Breast epithelium (tissue), 3 donors: ENCODE results near the gene KDM5B.

ENCODE experiments used
- CTCF ChIP-seq, 3 donors: fragments of 450-650 bp; IDR thresholded peaks; one replicate each; pipeline ENCODE4 v1.5.1; 2016 to 2017; ENCODE audit warnings: antibody characterized with exemption in 3 of 3, mild to moderate bottlenecking in 3 of 3, moderate library complexity in 3 of 3
- POLR2A ChIP-seq: fragments of 450-650 bp; IDR thresholded peaks from one replicate; pipeline ENCODE4 v1.6.1; 2016; ENCODE audit warnings: antibody characterized with exemption, mild to moderate bottlenecking, moderate library complexity

- TF ChIP-seq CTCF (IDR thresholded peaks at IDR 0.05) (no peak), POLR2A (no peak)
Observed at GRCh38 chr1:202710070-202711045, 97.9 kb downstream of the KDM5B start, which contains the start of gene SYT2.
